MCF 10A (cell line): ENCODE data around the gene FLT4. TPM values are rescaled to one million over a fixed set of nuclear protein-coding genes. Genes with fewer than 3 reads are reported as not detected.

ENCODE experiments used
- BruUV-seq: library from RNA; stranded (reverse); fragments of 400-500 nt; replicated peaks from 2 replicates; lab custom pipeline; 2021; lab: Mats Ljungman, UMichigan
- CTCF ChIA-PET: fragments of 300-600 bp; sonication (Branson Sonifier 250); formaldehyde crosslinking; extraction: SDS; loops from one replicate; lab custom pipeline; 2021; ENCODE audit warnings: antibody characterized with exemption, inconsistent platforms; lab: Yijun Ruan, JAX
- POLR2A ChIA-PET: fragments of 300-600, 350-650 bp; sonication (Branson Sonifier 250); formaldehyde crosslinking; extraction: SDS; loops from one replicate; lab custom pipeline; 2020; ENCODE audit warnings: antibody characterized with exemption, inconsistent platforms; lab: Yijun Ruan, JAX
- DNase-seq: peaks from one replicate; pipeline ENCODE4 v3.0.0-alpha.2; 2018; ENCODE audit not compliant: unreplicated experiment
- H3K27ac Mint-ChIP-seq: one replicate; pipeline ENCODE4 v1.8.0; 2022; ENCODE audit warnings: mild to moderate bottlenecking, low read depth, mixed read lengths; ENCODE audit not compliant: unreplicated experiment
- H3K27me3 Mint-ChIP-seq: one replicate; pipeline ENCODE4 v1.8.0; 2022; ENCODE audit warnings: mixed read lengths; ENCODE audit not compliant: insufficient read depth, unreplicated experiment
- H3K36me3 Mint-ChIP-seq: one replicate; pipeline ENCODE4 v1.8.0; 2022; ENCODE audit warnings: mild to moderate bottlenecking, moderate library complexity, mixed read lengths; ENCODE audit not compliant: insufficient read depth, unreplicated experiment
- H3K4me1 Mint-ChIP-seq: one replicate; pipeline ENCODE4 v1.8.0; 2022; ENCODE audit warnings: mixed read lengths; ENCODE audit not compliant: insufficient read depth, unreplicated experiment
- H3K4me3 Mint-ChIP-seq: one replicate; pipeline ENCODE4 v1.8.0; 2022; ENCODE audit warnings: mild to moderate bottlenecking, moderate library complexity, mixed read lengths; ENCODE audit not compliant: unreplicated experiment
- H3K9me3 Mint-ChIP-seq: one replicate; pipeline ENCODE4 v1.8.0; 2022; ENCODE audit warnings: mixed read lengths; ENCODE audit not compliant: unreplicated experiment
- CTCF ChIP-seq: fragments of 200-600 bp; IDR thresholded peaks from one replicate; pipeline ENCODE4 v1.8.0; 2022; ENCODE audit warnings: antibody characterized with exemption, mild to moderate bottlenecking; ENCODE audit not compliant: unreplicated experiment
- intact Hi-C: fragments of 100-400 bp; cut with micrococcal nuclease; formaldehyde crosslinking; loops from 2 replicates; pipeline ENCODE4 v1.14.1; 2022
- total RNA-seq: library from RNA; stranded (reverse); gene quantifications from 2 replicates; pipeline ENCODE4 v1.2.3, GENCODE V29; 2022

Gene FLT4
- total RNA-seq, 1 experiment from 2014 or later = not detected

GRCh38 chr5:180596668-180597231 lies 52.6 kb downstream of the FLT4 start:
- intact Hi-C loops = no loop called here
- Mint-ChIP-seq H3K9me3 (no peaks in the 10 kb centered on the region), H3K4me1 (no peaks in the 10 kb centered on the region), H3K4me3 (no peak overlapping the region), H3K27me3 (peaks cover 29% of the 10 kb centered on the region), H3K36me3 (no peaks in the 10 kb centered on the region), H3K27ac (no peak overlapping the region)
- CTCF ChIA-PET = interaction anchor here (1.5 to 1.6 kb wide), 2 partner anchors 9 to 10 kb away, joined by 6 to 9 read pairs; no protein-coding TSS in a partner anchor
- DNase-seq = no peak
- TF ChIP-seq CTCF = no peak
- POLR2A ChIA-PET = no interaction called here
- BruUV-seq = no TSS peak

GRCh38 chr5:180596115-180596667 lies 53.2 kb downstream of the FLT4 start:
- DNase-seq = no peak
- Mint-ChIP-seq H3K27ac (no peak overlapping the region), H3K4me1 (no peaks in the 10 kb centered on the region), H3K4me3 (no peak overlapping the region), H3K36me3 (no peaks in the 10 kb centered on the region), H3K27me3 (peaks cover 31% of the 10 kb centered on the region), H3K9me3 (no peaks in the 10 kb centered on the region)
- ChIA-PET CTCF (interaction anchor here (1.5 kb wide), 1 partner anchor 10 kb away, joined by 9 read pairs; no protein-coding TSS in a partner anchor), POLR2A (no interaction called here)
- no TSS peak for BruUV-seq
- intact Hi-C loops = no loop called here
- no peak for TF ChIP-seq CTCF

- H3K9me3 Mint-ChIP-seq = no peaks in the 10 kb centered on the region
- H3K27ac Mint-ChIP-seq = no peak overlapping the region
- TF ChIP-seq CTCF = no peak
- H3K27me3 Mint-ChIP-seq = peaks cover 31% of the 10 kb centered on the region
- intact Hi-C loops = no loop called here
- no peaks in the 10 kb centered on the region for H3K4me1 Mint-ChIP-seq
- no TSS peak for BruUV-seq
- ChIA-PET POLR2A (no interaction called here), CTCF (interaction anchor here (1.5 kb wide), 1 partner anchor 10 kb away, joined by 9 read pairs; no protein-coding TSS in a partner anchor)
- DNase-seq = no peak
- no peaks in the 10 kb centered on the region for H3K36me3 Mint-ChIP-seq
- H3K4me3 Mint-ChIP-seq = no peak overlapping the region
Observed at GRCh38 chr5:180595381-180596114, 53.9 kb downstream of the FLT4 start.

GRCh38 chr5:180595046-180595379 lies 54.4 kb downstream of the FLT4 start:
- no peak for TF ChIP-seq CTCF
- Mint-ChIP-seq H3K27ac (no peak overlapping the region), H3K9me3 (no peaks in the 10 kb centered on the region), H3K4me3 (no peak overlapping the region), H3K4me1 (no peaks in the 10 kb centered on the region), H3K27me3 (peaks cover 35% of the 10 kb centered on the region), H3K36me3 (no peaks in the 10 kb centered on the region)
- ChIA-PET CTCF (interaction anchor here (1.5 kb wide), 1 partner anchor 11 kb away, joined by 9 read pairs; no protein-coding TSS in a partner anchor), POLR2A (no interaction called here)
- intact Hi-C loops = no loop called here
- BruUV-seq = no TSS peak
- DNase-seq = no peak
